ENCODE data around the gene RNASET2. TPM values are rescaled to one million over a fixed set of nuclear protein-coding genes. Genes with fewer than 3 reads are reported as not detected.

The RNASET2 gene
- total and polyA plus RNA-seq, 4 donors: 17.7 to 37.2 (median 25.0) TPM

DNA sequence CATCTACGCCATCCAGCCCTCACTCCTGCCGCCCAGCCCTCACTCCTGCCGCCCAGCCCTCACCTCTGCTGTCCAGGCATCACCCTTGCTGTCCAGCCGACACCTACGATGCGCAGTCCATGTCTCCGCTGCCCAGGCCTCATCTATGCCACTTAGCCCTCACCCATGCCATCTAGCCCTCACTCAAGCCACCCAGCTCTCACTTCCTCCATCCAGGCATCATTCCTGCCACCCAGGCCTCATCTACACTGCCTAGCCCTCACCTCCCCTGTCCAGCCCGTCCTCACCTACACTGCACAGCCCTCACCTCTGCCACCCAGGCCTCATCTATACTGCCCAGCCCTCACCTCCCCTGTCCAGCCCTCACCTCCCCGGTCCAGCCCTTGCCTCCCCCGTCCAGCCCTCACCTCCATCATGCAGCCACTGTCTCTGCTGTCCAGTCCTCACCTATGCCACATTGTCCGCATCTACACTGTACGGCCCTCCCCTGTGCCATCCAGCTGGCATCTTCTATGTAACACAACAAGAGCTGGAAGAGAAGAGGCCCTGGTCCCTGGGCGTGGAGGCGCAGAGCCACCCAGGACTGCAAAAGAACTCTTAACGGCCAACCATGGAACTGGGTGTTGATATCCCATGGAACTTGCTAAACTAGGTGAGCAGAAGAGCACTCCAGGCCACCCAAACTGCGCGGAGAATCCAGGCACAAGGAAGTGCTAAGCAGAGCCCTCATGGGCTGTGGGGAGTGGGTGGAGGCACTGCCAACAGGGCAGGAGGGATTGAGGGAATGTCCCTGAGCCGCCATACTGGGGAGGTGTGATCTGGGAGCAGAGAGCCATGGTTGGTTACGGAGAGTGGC, 31.0 kb downstream of the RNASET2 start:
- Histone ChIP-seq H3K4me1 (ENCODE audit: control insufficient read depth in 4 of 4, insufficient read depth in 4 of 4, low read length in 3 of 4) (no peaks in the 10 kb centered on the region), H3K4me3 (ENCODE audit: low read depth in 1 of 3, low read length in 3 of 3) (no peak overlapping the region), H3K27ac (ENCODE audit: low read depth in 1 of 2, low read length in 2 of 2) (no peak overlapping the region), H3K27me3 (ENCODE audit: control insufficient read depth in 4 of 4, insufficient read depth in 4 of 4, low read length in 3 of 4) (no peaks in the 10 kb centered on the region), H3K36me3 (ENCODE audit: control insufficient read depth in 4 of 4, insufficient read depth in 3 of 4, low read depth in 1 of 4, low read length in 3 of 4) (peaks cover 0 to 7% (median 6%) of the 10 kb centered on the region in 4 donors), H3K9me3 (ENCODE audit: control insufficient read depth in 4 of 4, low read length in 3 of 4) (no peaks in the 10 kb centered on the region), H3K9ac (ENCODE audit: low read depth in 1 of 2, low read length in 2 of 2) (no peak overlapping the region)
- WGBS: 96% methylated on average over 19 of the region's 19 CpGs
- no peak for TF ChIP-seq RXRA (IDR thresholded peaks at IDR 0.05)
- no peak for TF ChIP-seq HNF4A (conservative IDR thresholded peaks at IDR 0.05)
- TF ChIP-seq, protein P1, sequence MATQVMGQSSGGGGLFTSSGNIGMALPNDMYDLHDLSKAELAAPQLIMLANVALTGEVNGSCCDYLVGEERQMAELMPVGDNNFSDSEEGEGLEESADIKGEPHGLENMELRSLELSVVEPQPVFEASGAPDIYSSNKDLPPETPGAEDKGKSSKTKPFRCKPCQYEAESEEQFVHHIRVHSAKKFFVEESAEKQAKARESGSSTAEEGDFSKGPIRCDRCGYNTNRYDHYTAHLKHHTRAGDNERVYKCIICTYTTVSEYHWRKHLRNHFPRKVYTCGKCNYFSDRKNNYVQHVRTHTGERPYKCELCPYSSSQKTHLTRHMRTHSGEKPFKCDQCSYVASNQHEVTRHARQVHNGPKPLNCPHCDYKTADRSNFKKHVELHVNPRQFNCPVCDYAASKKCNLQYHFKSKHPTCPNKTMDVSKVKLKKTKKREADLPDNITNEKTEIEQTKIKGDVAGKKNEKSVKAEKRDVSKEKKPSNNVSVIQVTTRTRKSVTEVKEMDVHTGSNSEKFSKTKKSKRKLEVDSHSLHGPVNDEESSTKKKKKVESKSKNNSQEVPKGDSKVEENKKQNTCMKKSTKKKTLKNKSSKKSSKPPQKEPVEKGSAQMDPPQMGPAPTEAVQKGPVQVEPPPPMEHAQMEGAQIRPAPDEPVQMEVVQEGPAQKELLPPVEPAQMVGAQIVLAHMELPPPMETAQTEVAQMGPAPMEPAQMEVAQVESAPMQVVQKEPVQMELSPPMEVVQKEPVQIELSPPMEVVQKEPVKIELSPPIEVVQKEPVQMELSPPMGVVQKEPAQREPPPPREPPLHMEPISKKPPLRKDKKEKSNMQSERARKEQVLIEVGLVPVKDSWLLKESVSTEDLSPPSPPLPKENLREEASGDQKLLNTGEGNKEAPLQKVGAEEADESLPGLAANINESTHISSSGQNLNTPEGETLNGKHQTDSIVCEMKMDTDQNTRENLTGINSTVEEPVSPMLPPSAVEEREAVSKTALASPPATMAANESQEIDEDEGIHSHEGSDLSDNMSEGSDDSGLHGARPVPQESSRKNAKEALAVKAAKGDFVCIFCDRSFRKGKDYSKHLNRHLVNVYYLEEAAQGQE (IDR thresholded peaks at IDR 0.05): no peak
- no peak for TF ChIP-seq FOXA2 (IDR thresholded peaks at IDR 0.05)
- TF ChIP-seq JUND (IDR thresholded peaks at IDR 0.05): no peak
- no peak for TF ChIP-seq RAD21 (IDR thresholded peaks at IDR 0.05)
- TF ChIP-seq FOXA1 (IDR thresholded peaks at IDR 0.05): no peak
- no peak for TF ChIP-seq GABPA (IDR thresholded peaks at IDR 0.05 in 1 of 2, conservative IDR thresholded peaks at IDR 0.05 in 1 of 2)
- TF ChIP-seq EGR1 (IDR thresholded peaks at IDR 0.05; ENCODE audit: low read depth in 2 of 2): no peak
- TF ChIP-seq SP1 (IDR thresholded peaks at IDR 0.05): no peak
- TF ChIP-seq, protein P2, sequence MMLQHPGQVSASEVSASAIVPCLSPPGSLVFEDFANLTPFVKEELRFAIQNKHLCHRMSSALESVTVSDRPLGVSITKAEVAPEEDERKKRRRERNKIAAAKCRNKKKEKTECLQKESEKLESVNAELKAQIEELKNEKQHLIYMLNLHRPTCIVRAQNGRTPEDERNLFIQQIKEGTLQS (IDR thresholded peaks at IDR 0.05): no peak
- TF ChIP-seq YY1 (IDR thresholded peaks at IDR 0.05): no peak
- TF ChIP-seq, protein P3, sequence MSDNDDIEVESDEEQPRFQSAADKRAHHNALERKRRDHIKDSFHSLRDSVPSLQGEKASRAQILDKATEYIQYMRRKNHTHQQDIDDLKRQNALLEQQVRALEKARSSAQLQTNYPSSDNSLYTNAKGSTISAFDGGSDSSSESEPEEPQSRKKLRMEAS (IDR thresholded peaks at IDR 0.05): no peak
- no peak for DNase-seq (ENCODE audit: low spot score)

DNA sequence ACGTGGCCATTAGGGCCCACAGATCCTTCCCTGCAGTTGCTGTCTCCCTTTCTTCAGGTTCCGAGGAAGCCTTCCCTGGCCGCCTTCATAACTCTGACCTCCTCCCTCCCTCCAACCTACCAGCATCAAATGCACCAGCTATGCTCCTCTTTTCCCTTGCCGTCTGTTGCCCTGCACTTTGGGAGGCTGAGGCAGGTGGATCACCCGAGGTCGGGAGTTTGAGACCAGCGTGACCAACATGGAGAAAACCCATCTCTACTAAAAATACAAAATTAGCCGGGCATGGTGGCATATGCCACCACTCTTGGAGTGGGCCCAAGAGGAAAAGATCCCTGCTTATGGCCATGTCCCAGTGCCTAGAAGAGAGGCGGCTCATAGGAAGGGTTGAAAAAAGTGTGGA, 31.8 kb downstream of the RNASET2 start:
- no peak for TF ChIP-seq YY1 (IDR thresholded peaks at IDR 0.05)
- TF ChIP-seq HNF4G (IDR thresholded peaks at IDR 0.05): no peak
- Histone ChIP-seq H3K27ac (ENCODE audit: low read depth in 1 of 2, low read length in 2 of 2) (no peak overlapping the region), H3K36me3 (ENCODE audit: control insufficient read depth in 4 of 4, insufficient read depth in 3 of 4, low read depth in 1 of 4, low read length in 3 of 4) (peaks cover 0 to 7% (median 6%) of the 10 kb centered on the region in 4 donors), H3K4me3 (ENCODE audit: low read depth in 1 of 3, low read length in 3 of 3) (no peak overlapping the region), H3K9ac (ENCODE audit: low read depth in 1 of 2, low read length in 2 of 2) (no peak overlapping the region), H3K9me3 (ENCODE audit: control insufficient read depth in 4 of 4, low read length in 3 of 4) (no peaks in the 10 kb centered on the region), H3K4me1 (ENCODE audit: control insufficient read depth in 4 of 4, insufficient read depth in 4 of 4, low read length in 3 of 4) (no peaks in the 10 kb centered on the region), H3K27me3 (ENCODE audit: control insufficient read depth in 4 of 4, insufficient read depth in 4 of 4, low read length in 3 of 4) (no peaks in the 10 kb centered on the region)
- WGBS: 97% methylated on average over 9 of the region's 9 CpGs
- no peak for DNase-seq (ENCODE audit: low spot score)

DNA sequence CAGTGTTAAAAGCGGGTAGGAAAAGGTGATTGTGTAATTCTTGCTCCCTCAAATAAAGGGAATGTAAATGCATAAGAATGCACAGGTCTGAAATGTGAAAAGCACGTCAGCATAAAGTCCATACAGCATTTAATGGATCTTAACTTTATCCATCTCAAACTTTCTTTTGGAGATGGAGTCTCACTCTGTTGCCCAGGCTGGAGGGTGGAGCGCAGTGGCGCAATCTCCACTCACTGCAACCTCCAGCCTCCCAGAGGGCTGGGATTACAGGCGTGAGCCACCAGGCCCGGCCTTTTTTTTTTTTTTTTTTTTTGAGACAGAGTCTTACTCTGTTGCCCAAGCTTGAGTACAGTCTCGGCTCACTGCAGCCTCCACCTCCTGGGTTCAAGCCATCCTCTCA, 33.4 kb downstream of the RNASET2 start:
- no peak for DNase-seq (ENCODE audit: low spot score)
- 94% methylated on average over 7 of the region's 7 CpGs for WGBS
- Histone ChIP-seq H3K4me3 (ENCODE audit: low read depth in 1 of 3, low read length in 3 of 3) (no peak overlapping the region), H3K4me1 (ENCODE audit: control insufficient read depth in 4 of 4, insufficient read depth in 4 of 4, low read length in 3 of 4) (no peaks in the 10 kb centered on the region), H3K36me3 (ENCODE audit: control insufficient read depth in 4 of 4, insufficient read depth in 3 of 4, low read depth in 1 of 4, low read length in 3 of 4) (no peaks in the 10 kb centered on the region), H3K9me3 (ENCODE audit: control insufficient read depth in 4 of 4, low read length in 3 of 4) (no peaks in the 10 kb centered on the region), H3K27me3 (ENCODE audit: control insufficient read depth in 4 of 4, insufficient read depth in 4 of 4, low read length in 3 of 4) (no peaks in the 10 kb centered on the region), H3K9ac (ENCODE audit: low read depth in 1 of 2, low read length in 2 of 2) (no peak overlapping the region), H3K27ac (ENCODE audit: low read depth in 1 of 2, low read length in 2 of 2) (no peak overlapping the region)
- no peak for TF ChIP-seq HNF4G (IDR thresholded peaks at IDR 0.05)
- TF ChIP-seq, protein P4, sequence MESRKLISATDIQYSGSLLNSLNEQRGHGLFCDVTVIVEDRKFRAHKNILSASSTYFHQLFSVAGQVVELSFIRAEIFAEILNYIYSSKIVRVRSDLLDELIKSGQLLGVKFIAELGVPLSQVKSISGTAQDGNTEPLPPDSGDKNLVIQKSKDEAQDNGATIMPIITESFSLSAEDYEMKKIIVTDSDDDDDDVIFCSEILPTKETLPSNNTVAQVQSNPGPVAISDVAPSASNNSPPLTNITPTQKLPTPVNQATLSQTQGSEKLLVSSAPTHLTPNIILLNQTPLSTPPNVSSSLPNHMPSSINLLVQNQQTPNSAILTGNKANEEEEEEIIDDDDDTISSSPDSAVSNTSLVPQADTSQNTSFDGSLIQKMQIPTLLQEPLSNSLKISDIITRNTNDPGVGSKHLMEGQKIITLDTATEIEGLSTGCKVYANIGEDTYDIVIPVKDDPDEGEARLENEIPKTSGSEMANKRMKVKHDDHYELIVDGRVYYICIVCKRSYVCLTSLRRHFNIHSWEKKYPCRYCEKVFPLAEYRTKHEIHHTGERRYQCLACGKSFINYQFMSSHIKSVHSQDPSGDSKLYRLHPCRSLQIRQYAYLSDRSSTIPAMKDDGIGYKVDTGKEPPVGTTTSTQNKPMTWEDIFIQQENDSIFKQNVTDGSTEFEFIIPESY (IDR thresholded peaks at IDR 0.05): no peak

Measured in liver (tissue), 9 donors.